ENCODE data around the gene BMP5.

GRCh38 chr6:55729665-55730064 is 145.7 kb downstream of the BMP5 start:
- TF ChIP-seq CTCF (conservative IDR thresholded peaks at IDR 0.05 in 1 of 2, IDR thresholded peaks at IDR 0.05 in 1 of 2; ENCODE audit: low read depth in 1 of 2, low read length in 2 of 2) (no peak), EZH2 (IDR thresholded peaks at IDR 0.05; ENCODE audit: low read length, missing control alignments) (no peak)
